Glomerular visceral epithelial cell (primary cell): Measurements from ENCODE around the gene SORL1.
"Not testable (repeated sequence)": the region's sequence is repeated elsewhere in the genome, so short reads cannot be mapped to it uniquely, and the experiment has no call there.

ENCODE experiments used
- DNase-seq: peaks from one replicate; pipeline ENCODE4 v3.0.0-alpha.2; 2016; ENCODE audit errors: extremely low spot score

Gene SORL1

GRCh38 chr11:121478226-121478894, 26.2 kb downstream of the SORL1 start:
- no peak for DNase-seq

GRCh38 chr11:121478895-121479697, 27.0 kb downstream of the SORL1 start:
- DNase-seq: no peak

GRCh38 chr11:121479698-121480238, 27.7 kb downstream of the SORL1 start:
- DNase-seq: no peak

- not testable (repeated sequence) for DNase-seq
Observed at GRCh38 chr11:121481484-121482230, 29.5 kb downstream of the SORL1 start.

GRCh38 chr11:121482231-121483129, 30.4 kb downstream of the SORL1 start:
- DNase-seq: no peak

GRCh38 chr11:121483805-121484480, 31.8 kb downstream of the SORL1 start:
- DNase-seq: no peak

- no peak for DNase-seq
Observed at GRCh38 chr11:121485216-121485615, 33.1 kb downstream of the SORL1 start.

- no peak for DNase-seq
Observed at GRCh38 chr11:121486054-121486453, 33.9 kb downstream of the SORL1 start.

- no peak for DNase-seq
Observed at GRCh38 chr11:121487191-121487590, 35.1 kb downstream of the SORL1 start.

- DNase-seq: no peak
Observed at GRCh38 chr11:121488170-121488569, 36.1 kb downstream of the SORL1 start.

GRCh38 chr11:121488641-121489040, 36.5 kb downstream of the SORL1 start:
- no peak for DNase-seq

- DNase-seq: no peak
Observed at GRCh38 chr11:121489823-121490222, 37.7 kb downstream of the SORL1 start.

- DNase-seq: no peak
Observed at GRCh38 chr11:121494355-121495099, 42.4 kb downstream of the SORL1 start.

GRCh38 chr11:121497176-121497998, 45.3 kb downstream of the SORL1 start:
- no peak for DNase-seq

- no peak for DNase-seq
Observed at GRCh38 chr11:121499405-121499804, 47.3 kb downstream of the SORL1 start.

- DNase-seq: no peak
Observed at GRCh38 chr11:121500275-121500674, 48.2 kb downstream of the SORL1 start.

GRCh38 chr11:121500717-121501116, 48.6 kb downstream of the SORL1 start:
- no peak for DNase-seq

GRCh38 chr11:121503051-121503450, 50.9 kb downstream of the SORL1 start:
- no peak for DNase-seq

- DNase-seq: not testable (repeated sequence)
Observed at GRCh38 chr11:121506237-121506636, 54.1 kb downstream of the SORL1 start.
